ENCODE data around the gene EMP3.

Gene EMP3

DNA sequence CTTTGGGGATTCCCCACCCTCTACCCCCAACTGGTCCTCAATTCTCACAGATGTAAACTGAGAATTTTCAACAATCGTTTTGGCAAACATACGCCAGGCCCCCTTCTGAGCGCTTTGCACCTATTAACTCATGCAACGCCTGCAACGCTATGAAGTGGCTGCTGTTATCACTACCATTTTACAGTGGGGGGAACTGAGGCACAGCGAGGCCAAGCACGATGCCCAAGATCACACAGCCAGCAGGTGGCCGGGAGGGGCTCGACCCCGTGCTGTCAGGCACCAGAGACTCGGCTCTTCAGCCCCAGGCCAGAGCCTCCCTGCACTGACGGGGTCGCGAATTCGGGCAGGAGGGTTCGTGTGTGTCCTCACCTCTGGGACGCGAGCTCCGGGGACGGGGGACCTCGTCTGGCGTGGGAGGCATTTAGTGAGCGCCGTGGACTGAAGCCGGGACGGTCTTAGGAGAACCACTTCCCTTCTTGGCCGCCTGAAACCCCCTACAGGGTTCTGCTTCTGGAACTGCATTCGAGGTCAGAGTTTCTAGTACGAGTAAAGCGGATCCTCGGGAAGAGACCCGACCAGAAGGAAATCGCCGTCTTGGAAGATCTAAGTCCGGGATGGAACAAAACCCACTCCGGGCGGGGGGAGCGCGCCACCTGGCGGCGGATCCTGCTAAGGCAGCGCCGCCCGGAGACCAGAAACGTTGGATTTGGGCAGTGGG is 34.4 kb upstream of the EMP3 start:
- peak; percentile 87 for TF ChIP-seq RAD21 (IDR thresholded peaks at IDR 0.05; ENCODE audit: low read depth)
- peak; percentile 29; the same call in 1 of the 2 replicates for TF ChIP-seq ZBTB7A (IDR thresholded peaks at IDR 0.05; ENCODE audit: low read depth)
- no peak for TF ChIP-seq TAF1 (IDR thresholded peaks at IDR 0.05; ENCODE audit: low read depth)
- TF ChIP-seq TCF12 (IDR thresholded peaks at IDR 0.05; ENCODE audit: low read depth), result 0 out of 2 replicates have a peak, but pooled peaks have one; percentile 23
- TF ChIP-seq, protein P1, sequence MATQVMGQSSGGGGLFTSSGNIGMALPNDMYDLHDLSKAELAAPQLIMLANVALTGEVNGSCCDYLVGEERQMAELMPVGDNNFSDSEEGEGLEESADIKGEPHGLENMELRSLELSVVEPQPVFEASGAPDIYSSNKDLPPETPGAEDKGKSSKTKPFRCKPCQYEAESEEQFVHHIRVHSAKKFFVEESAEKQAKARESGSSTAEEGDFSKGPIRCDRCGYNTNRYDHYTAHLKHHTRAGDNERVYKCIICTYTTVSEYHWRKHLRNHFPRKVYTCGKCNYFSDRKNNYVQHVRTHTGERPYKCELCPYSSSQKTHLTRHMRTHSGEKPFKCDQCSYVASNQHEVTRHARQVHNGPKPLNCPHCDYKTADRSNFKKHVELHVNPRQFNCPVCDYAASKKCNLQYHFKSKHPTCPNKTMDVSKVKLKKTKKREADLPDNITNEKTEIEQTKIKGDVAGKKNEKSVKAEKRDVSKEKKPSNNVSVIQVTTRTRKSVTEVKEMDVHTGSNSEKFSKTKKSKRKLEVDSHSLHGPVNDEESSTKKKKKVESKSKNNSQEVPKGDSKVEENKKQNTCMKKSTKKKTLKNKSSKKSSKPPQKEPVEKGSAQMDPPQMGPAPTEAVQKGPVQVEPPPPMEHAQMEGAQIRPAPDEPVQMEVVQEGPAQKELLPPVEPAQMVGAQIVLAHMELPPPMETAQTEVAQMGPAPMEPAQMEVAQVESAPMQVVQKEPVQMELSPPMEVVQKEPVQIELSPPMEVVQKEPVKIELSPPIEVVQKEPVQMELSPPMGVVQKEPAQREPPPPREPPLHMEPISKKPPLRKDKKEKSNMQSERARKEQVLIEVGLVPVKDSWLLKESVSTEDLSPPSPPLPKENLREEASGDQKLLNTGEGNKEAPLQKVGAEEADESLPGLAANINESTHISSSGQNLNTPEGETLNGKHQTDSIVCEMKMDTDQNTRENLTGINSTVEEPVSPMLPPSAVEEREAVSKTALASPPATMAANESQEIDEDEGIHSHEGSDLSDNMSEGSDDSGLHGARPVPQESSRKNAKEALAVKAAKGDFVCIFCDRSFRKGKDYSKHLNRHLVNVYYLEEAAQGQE (IDR thresholded peaks at IDR 0.05; ENCODE audit: low read depth), result no peak
- TF ChIP-seq MAX (IDR thresholded peaks at IDR 0.05), result peak; percentile 40; the same call in 1 of the 2 replicates
- 0 out of 2 replicates have a peak, but pooled peaks have one; percentile 10 for TF ChIP-seq EP300 (IDR thresholded peaks at IDR 0.05; ENCODE audit: borderline replicate concordance)
- no peak for TF ChIP-seq CEBPB (IDR thresholded peaks at IDR 0.05)
- TF ChIP-seq, protein P2, sequence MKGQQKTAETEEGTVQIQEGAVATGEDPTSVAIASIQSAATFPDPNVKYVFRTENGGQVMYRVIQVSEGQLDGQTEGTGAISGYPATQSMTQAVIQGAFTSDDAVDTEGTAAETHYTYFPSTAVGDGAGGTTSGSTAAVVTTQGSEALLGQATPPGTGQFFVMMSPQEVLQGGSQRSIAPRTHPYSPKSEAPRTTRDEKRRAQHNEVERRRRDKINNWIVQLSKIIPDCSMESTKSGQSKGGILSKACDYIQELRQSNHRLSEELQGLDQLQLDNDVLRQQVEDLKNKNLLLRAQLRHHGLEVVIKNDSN (IDR thresholded peaks at IDR 0.05), result no peak
- no peak for TF ChIP-seq YY1 (IDR thresholded peaks at IDR 0.05; ENCODE audit: low read depth)
- TF ChIP-seq TEAD4 (IDR thresholded peaks at IDR 0.05), result no peak

DNA sequence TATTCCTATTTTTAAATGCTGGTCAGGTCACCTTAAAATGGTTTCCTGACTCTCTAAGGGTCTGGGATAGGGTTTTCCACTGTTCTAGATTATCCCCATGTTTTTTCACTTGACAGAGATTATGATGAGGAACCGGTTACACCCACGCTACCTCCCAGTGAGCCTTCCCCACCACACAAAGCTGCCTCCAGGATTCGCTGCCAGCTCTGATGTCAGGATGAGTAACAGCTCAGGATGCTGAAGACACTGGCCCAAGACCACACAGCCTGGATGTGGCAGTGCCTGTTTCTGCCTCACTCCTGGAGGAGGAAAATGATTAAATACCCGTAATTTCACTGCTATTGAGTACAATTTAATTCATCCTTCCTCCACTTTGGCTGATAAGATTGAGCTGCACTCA is 32.6 kb upstream of the EMP3 start:
- TF ChIP-seq MAX (IDR thresholded peaks at IDR 0.05) (no peak), EP300 (IDR thresholded peaks at IDR 0.05; ENCODE audit: borderline replicate concordance) (no peak), TAF1 (IDR thresholded peaks at IDR 0.05; ENCODE audit: low read depth) (no peak), CREB1 (IDR thresholded peaks at IDR 0.05; ENCODE audit: low read depth) (no peak), RAD21 (IDR thresholded peaks at IDR 0.05; ENCODE audit: low read depth) (no peak), YY1 (IDR thresholded peaks at IDR 0.05; ENCODE audit: low read depth) (no peak), EGR1 (IDR thresholded peaks at IDR 0.05) (no peak), FOXM1 (IDR thresholded peaks at IDR 0.05; ENCODE audit: borderline replicate concordance, low read depth) (no peak), NFIC (IDR thresholded peaks at IDR 0.05) (no peak)
- TF ChIP-seq, protein P2 (IDR thresholded peaks at IDR 0.05), result no peak

- no peak for TF ChIP-seq ZBTB7A (IDR thresholded peaks at IDR 0.05; ENCODE audit: low read depth)
- TF ChIP-seq RAD21 (IDR thresholded peaks at IDR 0.05; ENCODE audit: low read depth), result no peak
- no peak for TF ChIP-seq TCF12 (IDR thresholded peaks at IDR 0.05; ENCODE audit: low read depth)
- no peak for TF ChIP-seq YY1 (IDR thresholded peaks at IDR 0.05; ENCODE audit: low read depth)
- no peak for TF ChIP-seq FOXM1 (IDR thresholded peaks at IDR 0.05; ENCODE audit: borderline replicate concordance, low read depth)
- no peak for TF ChIP-seq TEAD4 (IDR thresholded peaks at IDR 0.05)
- TF ChIP-seq EP300 (IDR thresholded peaks at IDR 0.05; ENCODE audit: borderline replicate concordance), result no peak
- TF ChIP-seq EGR1 (IDR thresholded peaks at IDR 0.05), result no peak
- TF ChIP-seq MAX (IDR thresholded peaks at IDR 0.05), result no peak
- no peak for TF ChIP-seq CREB1 (IDR thresholded peaks at IDR 0.05; ENCODE audit: low read depth)
- TF ChIP-seq, protein P2 (IDR thresholded peaks at IDR 0.05), result no peak
- TF ChIP-seq, protein P1 (IDR thresholded peaks at IDR 0.05; ENCODE audit: low read depth), result no peak
- TF ChIP-seq NFIC (IDR thresholded peaks at IDR 0.05), result no peak
- no peak for TF ChIP-seq CEBPB (IDR thresholded peaks at IDR 0.05)
- TF ChIP-seq TAF1 (IDR thresholded peaks at IDR 0.05; ENCODE audit: low read depth), result no peak
These were observed 29.9 kb upstream of the EMP3 start for GRCh38 chr19:48295458-48295857.

DNA sequence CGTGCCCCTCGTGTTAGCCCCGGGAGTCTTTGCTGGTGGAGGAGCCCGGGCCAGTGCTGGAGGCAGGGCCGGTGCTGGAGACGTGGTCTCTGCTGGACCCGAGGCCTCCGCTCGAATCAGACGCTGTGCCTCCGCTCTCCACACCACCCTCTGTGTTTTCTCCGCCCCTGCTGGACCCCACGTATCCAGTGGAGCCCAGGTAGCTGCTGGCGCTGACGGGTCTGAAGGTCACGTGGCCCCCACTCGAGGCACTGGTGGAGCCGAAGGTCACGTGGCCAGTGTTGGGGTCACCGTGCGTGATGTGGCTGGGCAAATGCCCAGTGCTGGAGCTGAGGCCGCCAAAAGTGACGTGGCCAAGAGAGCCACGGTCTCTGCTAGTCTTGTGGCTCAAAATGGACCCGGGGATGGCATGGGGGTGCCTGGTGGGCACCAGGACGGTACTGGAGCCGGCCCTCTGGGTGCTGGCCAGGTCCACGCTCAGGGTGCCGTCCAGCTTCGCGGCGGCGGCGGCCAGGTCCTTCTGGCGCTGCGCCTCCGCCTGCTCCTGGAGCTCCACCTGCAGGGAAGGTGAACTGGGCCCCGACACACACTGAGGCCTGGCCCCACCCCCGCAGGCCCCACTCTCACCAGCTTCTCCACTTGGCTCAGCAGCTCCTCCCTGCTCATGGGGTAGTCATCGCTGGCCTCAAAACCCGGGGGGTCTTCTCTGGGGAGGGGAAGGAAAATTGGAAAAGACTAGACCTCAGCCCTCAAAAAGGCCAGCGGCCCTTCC is 28.2 kb upstream of the EMP3 start:
- TF ChIP-seq EP300 (IDR thresholded peaks at IDR 0.05; ENCODE audit: borderline replicate concordance) (no peak), NFIC (IDR thresholded peaks at IDR 0.05) (no peak), TAF1 (IDR thresholded peaks at IDR 0.05; ENCODE audit: low read depth) (no peak)

- TF ChIP-seq CEBPB (IDR thresholded peaks at IDR 0.05), result no peak
- TF ChIP-seq MAX (IDR thresholded peaks at IDR 0.05), result no peak
- TF ChIP-seq, protein P2 (IDR thresholded peaks at IDR 0.05), result no peak
- no peak for TF ChIP-seq TEAD4 (IDR thresholded peaks at IDR 0.05)
- no peak for TF ChIP-seq YY1 (IDR thresholded peaks at IDR 0.05; ENCODE audit: low read depth)
- TF ChIP-seq TAF1 (IDR thresholded peaks at IDR 0.05; ENCODE audit: low read depth), result no peak
- TF ChIP-seq RAD21 (IDR thresholded peaks at IDR 0.05; ENCODE audit: low read depth), result no peak
These were observed 27.4 kb upstream of the EMP3 start for GRCh38 chr19:48297975-48298374.

Measured in Ishikawa (cell line).